Dedifferentiated amniotic fluid mesenchymal stem cell (primary cell): ENCODE data around the gene NBDY.

Experiments
- DNase-seq: peaks from one replicate; pipeline ENCODE4 v3.0.0-alpha.2; 2016; ENCODE audit errors: extremely low spot score

NBDY gene

GRCh38 chrX:56785442-56785841 is 56.4 kb downstream of the NBDY start:
- no peak for DNase-seq

GRCh38 chrX:56786889-56787733 is 58.1 kb downstream of the NBDY start:
- no peak for DNase-seq

- no peak for DNase-seq
These were observed 58.7 kb downstream of the NBDY start for GRCh38 chrX:56787734-56788152.

DNA sequence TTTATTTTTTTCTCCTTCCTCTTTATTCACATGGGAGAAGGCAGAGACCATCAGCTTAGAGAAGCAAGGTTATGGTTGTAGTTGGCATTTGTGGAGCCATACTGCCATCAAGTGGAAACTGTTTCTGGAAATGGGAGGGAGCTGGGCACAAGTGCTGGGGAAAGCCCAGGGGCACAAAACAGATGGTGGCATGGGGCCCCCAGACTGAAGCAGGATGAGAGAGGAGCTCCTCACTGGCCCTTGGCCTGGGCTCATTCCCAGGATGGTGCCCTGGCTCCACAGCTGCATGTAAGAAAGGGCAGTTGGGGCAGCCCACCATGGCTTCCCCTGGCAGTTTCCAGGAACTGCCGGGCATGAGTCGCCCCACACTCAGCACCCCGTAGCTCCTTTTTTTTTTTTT is 59.2 kb downstream of the NBDY start:
- DNase-seq, result no peak

DNA sequence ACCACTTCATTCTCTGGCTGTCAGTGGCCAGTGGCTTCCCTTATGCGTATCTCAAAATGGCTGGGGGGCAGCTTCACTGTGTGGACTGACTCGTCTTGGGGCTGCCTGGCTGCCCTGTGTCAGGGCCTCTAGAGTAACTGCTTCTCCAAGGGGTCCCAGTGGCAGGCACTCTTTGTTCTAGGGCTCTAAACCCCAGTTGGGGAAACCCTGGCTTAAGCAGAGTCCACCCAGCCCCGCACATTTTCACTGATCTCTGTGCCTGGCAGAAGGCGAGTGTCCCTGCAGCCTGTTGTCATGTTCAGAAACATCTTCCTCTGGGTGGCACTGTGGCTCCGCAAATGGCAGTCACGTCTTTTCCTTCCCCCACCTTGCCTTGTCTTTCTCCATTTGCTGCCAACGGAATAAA is 59.7 kb downstream of the NBDY start:
- no peak for DNase-seq

DNA sequence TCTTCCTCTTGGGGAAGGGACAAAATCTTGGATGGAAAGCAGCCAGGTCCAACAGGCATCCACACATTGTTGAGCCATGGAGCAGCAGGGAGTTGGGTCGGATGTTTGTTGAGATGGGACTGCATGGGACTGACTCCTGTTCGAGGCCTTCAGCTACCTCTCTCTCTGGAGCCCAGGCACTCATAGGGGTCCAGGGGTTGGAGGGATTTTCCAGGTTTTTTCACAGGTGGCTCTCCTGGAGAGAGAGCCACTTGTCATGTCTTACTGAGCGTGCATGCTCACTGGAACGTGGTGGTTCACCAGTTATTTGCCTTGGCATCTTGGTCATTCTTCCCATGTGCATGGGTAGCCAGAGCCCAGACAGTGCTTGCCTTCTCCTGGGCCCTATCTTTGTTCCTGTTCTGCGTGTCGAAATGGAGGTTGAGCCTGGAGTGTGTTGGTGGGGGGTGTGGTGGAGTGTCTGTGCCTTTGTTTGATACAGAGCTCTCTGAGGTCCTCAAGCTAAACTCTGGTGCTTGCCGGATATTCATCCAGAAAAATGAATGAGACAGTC is 60.6 kb downstream of the NBDY start:
- no peak for DNase-seq

- DNase-seq, result no peak
These were observed 61.7 kb downstream of the NBDY start for GRCh38 chrX:56790778-56791177.

- DNase-seq, result no peak
These were observed 62.4 kb downstream of the NBDY start for GRCh38 chrX:56791456-56791855.

DNA sequence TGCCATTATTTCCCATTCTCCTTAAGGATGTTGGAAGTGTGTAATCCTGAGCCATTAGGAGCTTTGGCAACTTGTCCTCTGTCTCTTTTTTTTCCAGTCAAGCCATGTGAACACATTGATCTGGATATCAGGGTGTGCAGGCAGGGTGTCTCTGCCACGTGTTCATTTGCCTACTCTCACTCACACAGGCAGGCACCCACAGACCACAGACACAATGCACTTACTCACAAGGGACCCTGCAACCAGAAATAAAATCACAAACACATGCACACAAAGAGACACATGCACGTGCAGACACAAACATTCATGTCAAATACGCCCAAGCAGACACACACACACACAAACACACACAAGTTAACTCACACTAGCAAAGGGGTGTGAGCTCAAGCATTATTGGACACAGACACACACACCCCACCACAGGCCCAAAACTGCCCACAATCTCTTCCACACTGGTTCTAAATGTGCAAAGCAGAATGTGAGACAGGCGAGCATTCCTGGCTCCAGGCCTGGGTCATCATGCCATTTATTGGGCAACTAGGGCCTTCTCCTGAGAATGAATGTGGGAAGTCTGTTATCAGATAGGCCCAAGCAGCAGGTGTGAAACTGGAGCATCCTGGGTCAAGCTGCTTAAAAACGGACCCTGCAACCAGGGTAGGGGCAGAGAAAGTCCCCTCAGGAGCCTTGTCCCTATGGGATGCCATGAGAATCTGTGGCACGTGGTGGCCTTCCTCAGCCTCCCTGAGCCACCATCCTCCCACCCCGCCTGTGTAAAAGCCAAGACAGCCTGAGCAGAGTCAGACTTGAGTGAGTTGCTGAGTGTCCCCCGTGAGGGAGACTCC is 63.4 kb downstream of the NBDY start:
- no peak for DNase-seq

DNA sequence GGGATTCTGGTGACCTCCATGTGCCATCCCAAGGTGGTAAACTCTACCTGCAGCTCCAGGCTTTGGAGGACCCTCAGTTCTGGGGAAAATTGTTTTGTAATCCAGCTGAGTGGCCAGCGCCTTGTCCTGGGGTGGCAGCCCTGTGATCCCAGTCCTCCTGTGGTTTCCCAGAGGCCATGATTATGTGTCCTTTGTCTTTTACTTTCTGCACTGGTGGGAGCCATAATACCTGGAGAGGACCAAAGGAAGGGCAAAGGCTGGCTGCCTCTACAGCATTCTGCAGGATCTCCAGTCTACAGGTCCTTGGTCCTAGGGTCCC is 64.0 kb downstream of the NBDY start:
- no peak for DNase-seq

- no peak for DNase-seq
These were observed 64.7 kb downstream of the NBDY start for GRCh38 chrX:56793521-56794320.

- DNase-seq, result no peak
These were observed 65.6 kb downstream of the NBDY start for GRCh38 chrX:56794404-56795230.

GRCh38 chrX:56795309-56795868 is 66.3 kb downstream of the NBDY start:
- no peak for DNase-seq

GRCh38 chrX:56796641-56797395 is 67.8 kb downstream of the NBDY start:
- DNase-seq, result no peak

GRCh38 chrX:56797574-56798338 is 68.7 kb downstream of the NBDY start:
- DNase-seq, result no peak

GRCh38 chrX:56798339-56798711 is 69.3 kb downstream of the NBDY start:
- no peak for DNase-seq

DNA sequence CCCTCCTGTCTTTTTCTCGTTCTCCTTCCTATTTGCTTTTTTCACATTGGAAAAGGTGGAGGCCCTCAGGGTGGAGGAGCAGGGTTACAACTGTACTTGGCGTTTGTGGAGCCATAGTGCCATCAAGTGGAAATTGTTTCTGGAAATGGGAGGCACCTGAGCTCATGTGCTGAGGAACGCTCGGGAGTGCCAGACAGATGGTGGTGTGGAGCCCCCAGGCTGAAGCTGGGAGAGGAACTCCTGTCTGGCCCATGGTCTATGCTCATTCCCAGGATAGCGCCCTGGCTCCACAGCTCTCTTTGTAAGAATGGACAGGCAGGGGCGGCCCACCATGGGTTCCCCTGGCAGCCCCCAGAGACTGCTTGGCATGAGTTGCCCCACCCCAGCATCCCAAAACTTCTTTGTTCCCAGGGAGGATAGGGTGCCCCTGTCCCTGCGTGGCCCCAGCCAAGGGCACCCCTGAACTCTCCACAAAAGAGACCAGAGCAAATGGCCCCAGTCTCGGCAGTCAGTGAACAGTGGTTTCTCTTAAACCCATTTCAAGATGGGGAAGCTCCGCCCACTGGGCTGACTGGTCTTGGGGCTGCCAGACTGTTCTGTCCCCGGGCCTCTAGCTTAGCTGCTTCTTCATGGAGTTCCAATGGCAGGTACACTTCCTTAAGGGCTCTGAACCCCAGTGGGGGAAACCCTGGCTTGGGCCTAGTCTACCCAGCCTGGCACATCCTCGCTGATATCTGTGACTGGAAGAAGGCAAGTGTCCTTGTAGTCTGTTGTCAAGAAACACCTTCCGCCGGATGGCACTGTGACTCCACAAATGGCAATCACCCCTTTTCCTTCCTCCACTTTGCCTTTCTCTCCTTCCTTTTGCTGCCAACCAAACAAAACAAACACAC is 70.1 kb downstream of the NBDY start:
- DNase-seq, result no peak

GRCh38 chrX:56800307-56800706 is 71.3 kb downstream of the NBDY start:
- DNase-seq, result no peak
